Embryonic facial prominence (tissue), 1 donor: ENCODE measurements around the gene POMT2.
"Not testable (repeated sequence)": the region's sequence is repeated elsewhere in the genome, so short reads cannot be mapped to it uniquely, and the experiment has no call there.

Experiments
- DNase-seq: peaks from one replicate; pipeline ENCODE4 v3.0.0-alpha.2; 2016; ENCODE audit errors: extremely low spot score

The POMT2 gene

GRCh38 chr14:77301103-77301502 lies 19.6 kb downstream of the POMT2 start:
- DNase-seq, result peak; percentile 32

GRCh38 chr14:77299771-77300170 lies 20.9 kb downstream of the POMT2 start:
- no peak for DNase-seq

GRCh38 chr14:77296906-77297305 lies 23.8 kb downstream of the POMT2 start:
- no peak for DNase-seq

DNA sequence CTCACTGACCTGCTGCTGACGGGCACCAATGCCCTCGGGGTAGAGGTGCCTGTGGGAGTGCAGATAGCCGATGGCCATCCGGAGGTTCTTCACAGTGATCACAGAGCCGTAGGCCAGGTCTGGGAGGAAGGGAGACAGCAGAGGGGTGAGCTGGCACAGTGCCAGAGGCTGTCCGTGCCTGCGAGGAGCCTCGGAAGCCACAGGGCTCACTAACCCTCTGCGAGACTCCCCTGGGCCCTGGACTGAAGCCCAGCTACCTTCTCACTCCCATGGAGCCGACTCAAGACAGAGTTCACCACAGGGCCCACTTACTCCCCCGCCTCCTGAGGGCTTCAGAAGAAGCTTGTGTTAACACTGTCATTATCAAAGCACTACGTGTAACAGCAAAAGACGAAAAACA lies 24.5 kb downstream of the POMT2 start:
- no peak for DNase-seq

- DNase-seq, result no peak
Observed at GRCh38 chr14:77290705-77291104, 30.0 kb downstream of the POMT2 start.

DNA sequence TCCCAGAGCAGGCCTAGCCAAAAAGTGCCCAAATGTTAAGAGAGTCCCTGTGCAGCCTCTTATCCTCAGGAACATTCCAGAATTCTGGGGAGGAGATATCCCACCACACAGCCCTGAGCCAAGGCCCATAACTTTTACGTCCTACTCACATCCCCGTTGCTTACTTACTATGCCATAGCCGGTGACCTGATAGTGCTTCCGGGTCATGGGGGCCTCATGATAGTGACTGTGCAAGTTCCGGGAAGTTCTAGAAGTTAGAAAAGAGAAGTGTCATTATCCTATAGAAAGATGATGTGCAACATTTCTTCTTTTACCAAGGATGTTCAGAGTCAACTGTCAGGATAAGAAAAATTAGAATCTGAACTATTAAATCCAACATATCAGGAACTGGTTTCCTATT lies 34.1 kb downstream of the POMT2 start:
- no peak for DNase-seq

- no peak for DNase-seq
Observed at GRCh38 chr14:77284466-77284865, 36.2 kb downstream of the POMT2 start.

DNA sequence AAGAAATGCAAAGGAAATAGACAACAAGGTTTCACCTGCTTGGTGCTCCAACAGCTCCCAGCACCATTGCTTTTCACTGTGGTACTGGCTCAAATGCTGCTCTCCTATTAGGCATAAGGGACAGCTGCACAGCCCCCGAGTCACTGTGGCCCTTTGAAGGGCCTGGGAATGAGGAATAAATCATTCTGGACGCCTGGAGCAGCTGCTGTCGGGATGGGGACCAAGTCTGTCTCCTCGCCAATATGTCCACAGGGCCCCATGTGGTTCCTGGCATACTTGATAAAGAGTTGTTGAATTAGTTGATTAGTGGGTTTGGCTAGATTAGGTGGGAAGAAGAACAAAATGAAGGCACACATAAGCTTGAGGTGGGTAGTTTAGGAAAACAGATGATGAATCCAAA lies 36.6 kb downstream of the POMT2 start:
- no peak for DNase-seq

DNA sequence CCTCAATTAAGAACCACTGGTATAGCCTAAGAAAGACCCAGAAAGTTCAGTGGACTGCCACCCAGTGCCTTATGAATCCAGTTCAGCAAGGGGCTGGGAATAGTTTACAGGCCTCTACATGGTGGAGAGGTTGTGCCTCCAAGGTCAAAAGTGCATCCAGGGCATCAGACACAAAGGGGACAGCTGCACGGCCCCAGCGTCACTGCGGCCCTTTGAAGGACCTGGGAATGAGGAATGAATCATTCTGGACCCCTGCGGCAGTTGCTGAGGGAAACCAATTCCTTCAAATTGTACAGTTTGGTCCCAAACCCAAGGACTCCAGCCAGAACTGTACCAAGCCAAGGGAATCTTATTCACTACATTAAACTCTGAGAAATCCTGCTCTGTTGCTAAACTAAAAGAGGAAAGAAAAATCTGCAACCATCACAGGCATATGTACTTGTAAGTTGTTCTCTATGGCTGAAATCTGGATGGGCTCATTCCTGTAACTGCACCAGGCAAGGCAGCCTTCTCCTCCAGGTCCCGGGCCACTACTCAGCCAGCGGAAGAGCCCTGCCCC lies 38.8 kb downstream of the POMT2 start:
- DNase-seq, result no peak

DNA sequence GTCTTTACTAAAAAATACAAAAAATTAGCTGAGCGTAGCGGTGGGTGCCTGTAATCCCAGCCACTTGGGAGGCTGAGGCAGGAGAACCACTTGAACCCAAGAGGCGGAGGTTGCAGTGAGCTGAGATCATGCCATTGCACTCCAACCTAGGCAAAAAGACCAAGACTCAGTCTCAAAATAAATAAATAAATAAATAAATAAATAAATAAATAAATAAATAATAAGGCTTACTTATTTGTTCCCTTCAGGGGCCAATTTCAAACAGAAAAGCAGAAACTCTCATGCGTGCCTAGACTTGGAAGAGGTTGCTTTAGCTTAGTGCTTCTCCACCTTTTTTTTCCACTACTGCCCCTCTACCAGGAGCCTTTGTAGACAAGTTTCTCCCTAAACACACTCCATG lies 39.8 kb downstream of the POMT2 start:
- DNase-seq, result not testable (repeated sequence)

DNA sequence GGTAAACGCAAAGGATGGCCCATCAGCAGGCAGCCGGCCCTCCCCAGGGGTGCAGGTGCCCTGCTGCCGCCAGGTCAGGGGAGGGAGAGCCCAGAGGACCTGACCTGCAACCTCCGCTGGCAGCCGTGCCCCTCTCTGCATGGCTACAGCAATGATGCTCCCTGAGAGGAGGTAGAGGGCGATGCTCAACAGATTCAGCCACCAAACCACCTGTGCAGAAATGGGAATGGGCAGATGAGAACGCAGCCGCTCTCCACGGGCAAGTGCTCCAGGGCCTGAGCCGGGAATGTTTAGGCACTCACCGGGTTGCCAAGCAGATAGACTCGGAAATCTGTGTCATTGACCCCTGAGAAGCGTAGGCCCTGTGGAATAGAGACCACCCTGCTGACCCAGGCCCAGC lies 41.0 kb downstream of the POMT2 start:
- no peak for DNase-seq

- DNase-seq, result no peak
Observed at GRCh38 chr14:77278461-77279230, 42.0 kb downstream of the POMT2 start.

GRCh38 chr14:77276959-77277358 lies 43.7 kb downstream of the POMT2 start:
- DNase-seq, result no peak

DNA sequence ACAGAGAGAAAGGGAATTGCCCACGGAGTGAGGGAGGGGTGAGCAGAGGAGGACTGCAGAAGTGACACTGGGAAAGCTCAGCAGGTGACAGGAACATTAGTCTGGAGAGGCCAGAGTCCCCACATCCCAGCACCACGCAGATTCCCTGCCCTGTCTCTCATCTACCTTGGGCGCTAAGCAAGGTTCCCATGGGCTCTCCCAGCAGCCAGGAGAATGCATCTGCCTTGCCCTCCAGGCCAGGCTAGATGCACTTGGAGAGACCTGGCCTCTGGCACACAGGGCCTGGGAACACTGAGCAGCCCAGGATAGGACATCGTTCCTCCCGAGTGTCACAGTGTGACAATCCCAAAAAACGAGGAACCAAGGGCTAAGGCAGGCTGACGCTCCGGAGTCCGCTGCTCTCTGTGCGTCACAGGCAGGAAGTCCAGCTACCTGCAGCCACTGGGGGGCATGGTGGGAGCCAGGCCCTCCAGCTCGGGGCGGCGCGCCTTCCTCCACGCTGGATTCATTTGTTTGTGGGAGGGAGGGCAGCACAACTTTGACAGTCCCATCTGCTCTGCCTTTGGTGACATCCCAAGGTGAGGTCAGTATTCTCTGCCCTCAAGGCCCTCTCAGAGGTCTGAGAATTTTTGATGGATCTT lies 44.3 kb downstream of the POMT2 start:
- DNase-seq, result no peak

DNA sequence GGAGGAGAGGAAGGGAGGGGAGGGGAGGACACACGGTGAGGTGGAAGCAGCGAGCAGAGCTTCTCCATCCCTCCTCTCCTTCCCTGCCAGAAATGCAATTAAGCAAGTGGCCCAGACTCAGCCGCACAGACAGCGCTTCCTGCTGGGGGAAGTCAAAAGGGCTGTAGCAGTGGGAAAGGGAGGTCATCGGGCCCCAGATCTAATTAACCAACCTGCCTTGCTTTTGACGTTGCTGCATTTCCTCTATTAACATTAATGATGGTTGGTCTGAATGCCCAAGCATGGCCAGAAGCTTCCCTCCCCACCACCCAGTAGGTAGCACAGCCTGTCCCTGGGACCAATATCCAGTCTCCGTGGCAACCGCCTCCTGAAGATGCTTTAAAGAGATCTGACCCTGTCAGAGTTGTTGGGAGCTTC lies 45.1 kb downstream of the POMT2 start:
- no peak for DNase-seq

DNA sequence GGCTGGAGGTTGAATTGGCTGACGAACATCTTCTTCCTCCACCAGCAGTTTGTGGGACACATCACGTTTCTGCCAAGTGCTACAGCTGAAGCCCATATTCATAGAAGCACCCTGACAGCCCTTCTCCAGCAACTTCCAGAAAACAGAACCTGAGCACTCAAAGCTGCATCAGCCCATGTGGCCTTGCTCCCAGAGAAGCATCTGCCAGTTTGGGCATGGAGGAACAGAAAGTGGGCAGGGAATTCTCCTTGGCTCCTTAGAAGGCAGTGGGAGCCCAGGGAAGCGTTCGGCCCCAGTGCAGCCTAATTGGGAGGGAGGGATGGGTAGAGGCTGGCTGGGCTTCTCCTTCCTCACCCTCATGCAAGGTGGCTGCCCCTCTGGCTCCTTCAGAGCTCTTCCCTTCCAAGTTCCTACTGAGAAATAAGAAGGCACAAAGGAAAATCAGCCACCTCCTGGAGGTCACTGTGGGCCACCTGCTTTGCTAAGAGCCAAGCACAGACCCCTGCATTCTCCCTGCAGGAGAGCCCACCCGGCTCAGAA lies 45.6 kb downstream of the POMT2 start:
- no peak for DNase-seq

- no peak for DNase-seq
Observed at GRCh38 chr14:77273796-77274195, 46.9 kb downstream of the POMT2 start.

- no peak for DNase-seq
Observed at GRCh38 chr14:77272261-77272660, 48.4 kb downstream of the POMT2 start.

DNA sequence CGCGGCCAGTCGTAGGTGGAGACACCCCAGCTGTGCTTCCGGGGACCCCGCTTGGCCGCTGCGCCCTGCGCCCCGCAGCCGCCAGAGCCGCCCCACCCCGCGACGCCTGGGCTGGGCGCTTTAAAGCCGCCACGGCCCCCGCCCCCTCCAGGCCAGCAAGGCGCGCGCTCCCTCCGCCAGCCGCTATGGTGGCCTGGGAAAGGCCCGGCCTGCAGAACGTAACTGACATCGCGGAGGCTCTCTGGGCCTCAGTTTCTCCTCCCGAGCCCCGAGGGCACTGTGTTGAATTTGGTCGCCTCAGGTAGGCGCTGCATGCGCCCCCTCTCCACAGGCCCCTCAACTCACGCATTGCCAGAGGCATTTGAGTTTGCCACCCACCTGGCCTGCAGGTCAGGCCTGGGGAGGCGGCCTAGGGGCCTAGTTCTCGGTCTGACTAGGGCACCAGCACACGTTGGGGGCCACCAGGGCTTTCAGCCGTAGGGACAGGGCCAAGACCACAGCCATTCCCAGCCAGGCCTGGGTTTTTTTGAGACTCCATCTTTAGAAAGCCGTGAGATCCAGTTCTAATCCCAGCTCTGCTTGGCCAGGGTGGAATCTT lies 49.5 kb downstream of the POMT2 start, which contains the start of gene NGB:
Gene NGB, minus strand, starts transcription at position 94 of the 598 bp plus-strand sequence. CDS start 269 bp downstream, outside the sequence.
- DNase-seq, result no peak

DNA sequence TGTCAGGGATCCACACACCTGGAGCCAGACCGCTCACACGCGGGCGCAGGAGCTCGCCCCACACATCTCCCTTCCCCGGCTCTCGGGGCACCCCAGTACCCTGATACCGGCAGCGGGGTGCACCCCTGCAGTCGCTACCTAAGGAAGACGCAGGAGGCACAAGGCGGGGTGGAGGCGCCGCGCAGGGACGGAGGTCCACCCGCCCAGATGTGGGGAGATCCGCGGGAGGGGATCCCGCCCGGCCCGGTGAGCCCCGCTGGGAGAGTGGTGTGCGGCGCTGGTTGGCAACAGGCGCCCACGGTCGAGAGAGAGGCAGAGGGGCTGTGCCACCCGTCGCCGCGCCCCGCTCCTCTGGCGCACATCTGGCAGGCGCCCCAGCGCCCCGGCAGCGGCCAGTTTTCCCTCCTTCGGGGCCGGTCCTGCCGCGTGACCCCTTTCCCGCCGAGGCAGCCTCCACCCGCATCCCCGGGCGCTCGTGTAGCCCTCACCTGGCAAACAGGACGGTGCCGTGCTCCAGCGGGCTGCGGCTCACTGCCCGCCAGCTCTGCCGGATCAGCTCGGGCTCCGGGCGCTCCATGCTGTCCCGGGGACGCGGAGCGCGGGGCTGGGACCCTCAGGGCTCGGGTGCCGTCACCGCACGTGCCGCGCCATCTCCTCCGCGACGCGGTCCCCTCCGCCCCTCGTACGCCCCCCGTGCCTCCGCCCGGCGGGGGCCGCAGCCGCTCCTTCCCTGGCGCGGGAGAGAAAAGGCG lies 50.1 kb downstream of the POMT2 start:
- no peak for DNase-seq

DNA sequence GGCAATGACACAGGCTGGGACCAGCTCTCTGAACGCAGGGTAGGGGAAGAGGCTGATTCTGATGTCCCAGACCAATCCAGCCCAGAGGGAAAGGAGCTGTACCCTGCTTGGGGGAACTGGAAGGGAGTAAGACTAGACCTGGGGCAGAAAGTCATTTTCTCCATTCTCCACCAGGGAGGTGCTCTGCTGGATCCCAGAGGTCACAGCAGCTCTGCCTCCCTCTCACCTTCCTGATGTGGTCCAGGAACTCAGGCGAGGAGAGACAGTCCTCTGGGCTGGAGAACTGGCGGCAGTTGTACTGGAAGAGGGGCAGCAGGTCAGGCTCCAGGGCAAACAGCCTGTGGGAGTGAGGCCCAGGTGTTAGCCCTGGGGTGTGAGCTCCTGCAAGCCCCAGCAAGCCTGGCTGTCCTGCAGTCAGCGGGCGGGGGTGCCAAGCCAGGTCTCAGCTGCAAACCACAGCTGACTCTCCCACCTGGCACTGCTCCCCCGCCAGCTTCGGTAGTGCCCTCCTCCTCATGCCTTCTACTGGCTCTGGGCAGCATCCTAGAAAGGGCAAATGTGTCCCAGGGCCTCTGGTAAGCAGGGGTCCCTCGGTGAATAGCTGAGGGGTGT lies 51.6 kb downstream of the POMT2 start:
- DNase-seq, result no peak
